Spleen (tissue), 13 donors: ENCODE measurements around the gene TUBB4A. TPM values are rescaled to one million over a fixed set of nuclear protein-coding genes. Genes with fewer than 3 reads are reported as not detected.
"Not testable (repeated sequence)": the region's sequence is repeated elsewhere in the genome, so short reads cannot be mapped to it uniquely, and the experiment has no call there.

Experiments
- DNase-seq: peaks from one replicate; pipeline ENCODE4 v3.0.0-alpha.2; 2020
- H3K27ac ChIP-seq, 8 donors: fragments of 200-600 bp; sonication (generic) in 7 of 8; 1 replicate in 4 of 8; 2 replicates in 4 of 8; pipeline versions ENCODE4 v1.5.0 to v1.8.0; 2016 to 2021; ENCODE audit warnings: inconsistent platforms in 4 of 8, mild to moderate bottlenecking in 4 of 8, moderate library complexity in 1 of 8
- H3K27me3 ChIP-seq, 7 donors: fragments of 200-600 bp; sonication (generic) in 6 of 7; replicated peaks in 1 of 7; 1 replicate in 4 of 7; 2 replicates in 3 of 7; pipeline versions ENCODE4 v1.5.0 to v1.8.0; 2016 to 2021; ENCODE audit warnings: inconsistent platforms in 3 of 7, mild to moderate bottlenecking in 1 of 7
- H3K36me3 ChIP-seq, 6 donors: fragments of 200-600 bp; sonication (generic) in 5 of 6; 1 replicate in 4 of 6; 2 replicates in 2 of 6; pipeline versions ENCODE4 v1.5.0 to v1.8.0; 2016 to 2021; ENCODE audit warnings: inconsistent platforms in 2 of 6
- H3K4me1 ChIP-seq, 6 donors: fragments of 200-600 bp; sonication (generic) in 5 of 6; 1 replicate in 3 of 6; 2 replicates in 3 of 6; pipeline versions ENCODE4 v1.5.0 to v1.8.0; 2016 to 2021; ENCODE audit warnings: inconsistent platforms in 3 of 6
- H3K4me3 ChIP-seq, 8 donors: fragments of 200-600 bp; sonication (generic) in 7 of 8; 1 replicate in 4 of 8; 2 replicates in 4 of 8; pipeline versions ENCODE4 v1.5.0 to v1.8.0; 2016 to 2021; ENCODE audit warnings: inconsistent platforms in 4 of 8, mild to moderate bottlenecking in 4 of 8, moderate library complexity in 2 of 8
- H3K9me3 ChIP-seq, 8 donors: fragments of 200-600 bp; sonication (generic) in 7 of 8; 1 replicate in 4 of 8; 2 replicates in 4 of 8; pipeline versions ENCODE4 v1.5.0 to v1.8.0; 2016 to 2021; ENCODE audit warnings: inconsistent platforms in 4 of 8
- CTCF ChIP-seq, 11 experiments: fragments of 200-600 bp in 7 of 11; fragments of 450-650 bp in 4 of 11; sonication (generic) in 4 of 11; IDR thresholded peaks in 8 of 11; conservative IDR thresholded peaks in 3 of 11; 1 replicate in 7 of 11; 2 replicates in 4 of 11; pipeline versions ENCODE4 v1.4.0 to v1.8.0; 2016 to 2021; ENCODE audit warnings: antibody characterized with exemption in 11 of 11, inconsistent platforms in 4 of 11, mild to moderate bottlenecking in 1 of 11
- POLR2A ChIP-seq, 3 donors: fragments of 450-650 bp; IDR thresholded peaks; one replicate each; pipeline ENCODE4 v1.5.1; 2017; ENCODE audit warnings: antibody characterized with exemption in 3 of 3, mild to moderate bottlenecking in 1 of 3
- POLR2AphosphoS5 ChIP-seq, 3 donors: sonication (generic); formaldehyde crosslinking; IDR thresholded peaks; one replicate each; pipeline ENCODE4 v1.5.1; 2017; ENCODE audit warnings: antibody characterized with exemption in 3 of 3
- WGBS, 5 donors: extraction: QIAGEN DNeasy Blood & Tissue Kit in 3 of 5; methylation state at CpG; one replicate each; pipeline versions ENCODE4 v1.1.5 to v1.1.7; 2013 to 2018; 5-methylcytosine and 5-hydroxymethylcytosine counted together
- intact Hi-C: fragments of 100-400 bp; cut with DNase I; formaldehyde crosslinking; loops from one replicate; pipeline ENCODE4 v1.15.0; 2023; ENCODE audit warnings: low total_unique reads
- long read RNA-seq, 2 donors: transcript quantifications; one replicate each; lab custom pipeline, GENCODE V29; 2026
- polyA plus RNA-seq, 3 donors: library from polyadenylated mRNA; stranded (reverse); fragments of 200-250 nt; gene quantifications; one replicate each; pipeline ENCODE4 v1.2.1, GENCODE V29; 2013
- total RNA-seq, 7 donors: library from RNA; depleted of rRNA in 3 of 7; stranded (reverse); fragments of >200 nt in 3 of 7; fragmentation: NEBNext Ultra II Directional in 4 of 7; extraction: Animal tissue kit (Norgen Biotek cat#: 25700) in 4 of 7; gene quantifications; one replicate each; pipeline versions ENCODE4 v1.1.0 to v1.2.1, GENCODE V29; 2016 to 2021
- donor health status: healthy with polysubstance abuse.
- donor health status: DM: no; HTN: no; CAD: no; lungs with moderate emphysema.
- donor health status: DM: no; HTN: no; CAD: no.
- donor health status: Bipolar disorder and iron deficiency.
- donor health status: healthy.
- donor health status: DM: no; HTN: no; CAD: no.
- donor health status: DM: yes; HTN: yes; CAD: no.

The TUBB4A gene
- total RNA-seq (10 to 100 TPM; 11.4 to 23.8 (median 20.7) TPM), polyA plus RNA-seq (1 to 10 TPM; 1.7 to 7.2 (median 2.0) TPM)
- long read RNA-seq, donor 1, partial matches to known transcripts: 0 of 2 reads
- long read RNA-seq, donor 1, other reads (novel, unspliced or antisense): 0 of 2 reads
- long read RNA-seq, donor 2, partial matches to known transcripts: 0 of 1 reads
- long read RNA-seq, donor 2, other reads (novel, unspliced or antisense): 0 of 1 reads

- DNase-seq: peak; percentile 86
Observed at GRCh38 chr19:6501740-6502648, at the start of gene TUBB4A. TUBB4A (minus strand) TSS chr19:6502309; CDS start chr19:6502212, 97 bp downstream.

GRCh38 chr19:6551091-6551490, 49.0 kb upstream of the TUBB4A start:
- 69 to 93% (median 87%) methylated on average over 2 to 3 of the region's 3 CpGs; no CpG with 5 or more reads in 1 of the 5 donors for WGBS, 5 donors
- H3K27me3 ChIP-seq: peaks cover 0 to 16% (median 0%) of the 10 kb centered on the region in 7 donors
- H3K27ac ChIP-seq: no peak overlapping the region
- no peak for TF ChIP-seq POLR2AphosphoS5 (IDR thresholded peaks at IDR 0.05)
- no peak for TF ChIP-seq CTCF (IDR thresholded peaks at IDR 0.05 in 8 of 11, conservative IDR thresholded peaks at IDR 0.05 in 3 of 11)
- no peak for TF ChIP-seq POLR2A (IDR thresholded peaks at IDR 0.05)
- no peaks in the 10 kb centered on the region for H3K36me3 ChIP-seq
- peaks cover 0 to 9% (median 0%) of the 10 kb centered on the region in 8 donors for H3K9me3 ChIP-seq
- intact Hi-C loops: no loop called here
- no peak for DNase-seq
- peaks cover 0 to 12% (median 9%) of the 10 kb centered on the region in 6 donors for H3K4me1 ChIP-seq
- H3K4me3 ChIP-seq: no peak overlapping the region

More at GRCh38 chr19:6501740-6502648, at the start of gene TUBB4A:
- WGBS, 5 donors: 1 to 3% (median 2%) methylated on average over 40 to 71 of the region's 71 CpGs
- Histone ChIP-seq H3K4me3 (peak within 1 kb of the TSS; percentile 47 to 78 (median 59)), H3K36me3 (no peaks in the 10 kb centered on the region), H3K27me3 (peaks cover 0 to 46% (median 14%) of the 10 kb centered on the region in 7 donors), H3K4me1 (peaks cover 8 to 69% (median 42%) of the 10 kb centered on the region in 6 donors), H3K27ac (peak within 1 kb of the TSS in 6 of 8 donors; percentile 44 to 79 (median 65)), H3K9me3 (no peaks in the 10 kb centered on the region)
- intact Hi-C loops: no loop called here
- TF ChIP-seq CTCF (IDR thresholded peaks at IDR 0.05 in 8 of 11, conservative IDR thresholded peaks at IDR 0.05 in 3 of 11) (no peak), POLR2AphosphoS5 (IDR thresholded peaks at IDR 0.05) (peak; percentile 62 to 74 (median 71))

GRCh38 chr19:6550679-6551078, 48.6 kb upstream of the TUBB4A start:
- 77 to 87% (median 84%) methylated on average over 6 of the region's 6 CpGs for WGBS, 5 donors
- H3K9me3 ChIP-seq, H3K27ac ChIP-seq, intact Hi-C loops, H3K36me3 ChIP-seq, DNase-seq, H3K4me3 ChIP-seq: not testable (repeated sequence)
- Histone ChIP-seq H3K4me1 (peaks cover 0 to 12% (median 9%) of the 10 kb centered on the region in 6 donors), H3K27me3 (peaks cover 0 to 20% (median 0%) of the 10 kb centered on the region in 7 donors)

- no peaks in the 10 kb centered on the region for H3K36me3 ChIP-seq
- H3K4me1 ChIP-seq: no peaks in the 10 kb centered on the region
- H3K4me3 ChIP-seq: no peak overlapping the region
- intact Hi-C loops: no loop called here
- TF ChIP-seq POLR2AphosphoS5 (IDR thresholded peaks at IDR 0.05) (no peak), CTCF (IDR thresholded peaks at IDR 0.05 in 8 of 11, conservative IDR thresholded peaks at IDR 0.05 in 3 of 11) (no peak), POLR2A (IDR thresholded peaks at IDR 0.05) (no peak)
- peaks cover 0 to 4% (median 0%) of the 10 kb centered on the region in 7 donors for H3K27me3 ChIP-seq
- H3K27ac ChIP-seq: no peak overlapping the region
- DNase-seq: no peak
- 63 to 81% (median 73%) methylated on average over 11 of the region's 11 CpGs for WGBS, 5 donors
- H3K9me3 ChIP-seq: peaks cover 0 to 5% (median 0%) of the 10 kb centered on the region in 8 donors
Observed at GRCh38 chr19:6543866-6544347, 41.8 kb upstream of the TUBB4A start.
